WERI-Rb-1 (cell line): ENCODE measurements around the gene FBH1.
"Not testable (repeated sequence)": the region's sequence is repeated elsewhere in the genome, so short reads cannot be mapped to it uniquely, and the experiment has no call there.

Experiments used
- DNase-seq: peaks from one replicate; pipeline ENCODE4 v3.0.0-alpha.2; 2020
- H3K27ac ChIP-seq: fragments of 250-450 bp; sonication (Bioruptor Pico); 2 replicates; pipeline ENCODE4 v1.5.1; 2020; ENCODE audit warnings: mild to moderate bottlenecking, moderate library complexity
- H3K27me3 ChIP-seq: fragments of 250-450 bp; sonication (Bioruptor Pico); 2 replicates; pipeline ENCODE4 v1.5.1; 2021; ENCODE audit warnings: mild to moderate bottlenecking, low read depth, moderate library complexity; ENCODE audit not compliant: insufficient read depth, severe bottlenecking
- H3K36me3 ChIP-seq: fragments of 250-450 bp; sonication (Bioruptor Pico); 2 replicates; pipeline ENCODE4 v1.5.1; 2020; ENCODE audit warnings: mild to moderate bottlenecking, moderate library complexity
- H3K4me3 ChIP-seq: 2 replicates; pipeline ENCODE4 v1.5.1; 2011; ENCODE audit warnings: low read depth, mild to moderate bottlenecking, control low read depth, low read length
- H3K9me3 ChIP-seq: fragments of 250-450 bp; sonication (Bioruptor Pico); 2 replicates; pipeline ENCODE4 v1.5.1; 2021; ENCODE audit warnings: mild to moderate bottlenecking, moderate library complexity; ENCODE audit not compliant: severe bottlenecking
- CTCF ChIP-seq: IDR thresholded peaks from 2 replicates; pipeline ENCODE4 v1.5.1; 2011; ENCODE audit warnings: low read depth, mild to moderate bottlenecking, control low read depth, inconsistent platforms, low read length

FBH1 gene

GRCh38 chr10:5867091-5867615 lies 22.9 kb upstream of the FBH1 start:
- H3K4me3 ChIP-seq, H3K9me3 ChIP-seq, DNase-seq, H3K36me3 ChIP-seq, H3K27me3 ChIP-seq, H3K27ac ChIP-seq: not testable (repeated sequence)

- not testable (repeated sequence) for H3K27me3 ChIP-seq, H3K27ac ChIP-seq, H3K36me3 ChIP-seq, H3K9me3 ChIP-seq, H3K4me3 ChIP-seq, DNase-seq
Measured at GRCh38 chr10:5868383-5868782, 21.7 kb upstream of the FBH1 start.

- H3K27ac ChIP-seq, result no peak overlapping the region
- no peak overlapping the region for H3K4me3 ChIP-seq
- TF ChIP-seq CTCF, result no peak
- no peak for DNase-seq
- no peaks in the 10 kb centered on the region for H3K9me3 ChIP-seq
- no peaks in the 10 kb centered on the region for H3K27me3 ChIP-seq
- H3K36me3 ChIP-seq, result no peaks in the 10 kb centered on the region
Measured at GRCh38 chr10:5869156-5869555, 20.9 kb upstream of the FBH1 start.

GRCh38 chr10:5871596-5871995 lies 18.4 kb upstream of the FBH1 start:
- Histone ChIP-seq H3K4me3 (no peak overlapping the region), H3K36me3 (no peaks in the 10 kb centered on the region; the same call in 1 of the 2 replicates), H3K27me3 (no peaks in the 10 kb centered on the region), H3K9me3 (no peaks in the 10 kb centered on the region), H3K27ac (no peak overlapping the region)
- no peak for DNase-seq
- no peak for TF ChIP-seq CTCF

GRCh38 chr10:5873515-5873995 lies 16.5 kb upstream of the FBH1 start:
- H3K4me3 ChIP-seq, result no peak overlapping the region
- no peaks in the 10 kb centered on the region for H3K27me3 ChIP-seq
- H3K36me3 ChIP-seq, result no peaks in the 10 kb centered on the region; the same call in 1 of the 2 replicates
- DNase-seq, result peak; percentile 40
- TF ChIP-seq CTCF, result peak; percentile 29; the same call in 1 of the 2 replicates
- no peak overlapping the region for H3K27ac ChIP-seq
- no peaks in the 10 kb centered on the region for H3K9me3 ChIP-seq

GRCh38 chr10:5876181-5876768 lies 13.8 kb upstream of the FBH1 start:
- no peak overlapping the region for H3K4me3 ChIP-seq
- H3K27ac ChIP-seq, result no peak overlapping the region
- H3K9me3 ChIP-seq, result no peaks in the 10 kb centered on the region
- no peaks in the 10 kb centered on the region for H3K27me3 ChIP-seq
- no peak for DNase-seq
- no peak for TF ChIP-seq CTCF
- H3K36me3 ChIP-seq, result no peaks in the 10 kb centered on the region; the same call in 1 of the 2 replicates

GRCh38 chr10:5877041-5877440 lies 13.0 kb upstream of the FBH1 start:
- not testable (repeated sequence) for DNase-seq, H3K27me3 ChIP-seq, H3K9me3 ChIP-seq, H3K27ac ChIP-seq, H3K4me3 ChIP-seq, H3K36me3 ChIP-seq
